HL-60/S4 (cell line): ENCODE data around the gene CCDC142.
"Not testable (repeated sequence)": the region's sequence is repeated elsewhere in the genome, so short reads cannot be mapped to it uniquely, and the experiment has no call there.

Experiments used
- in situ Hi-C: fragments of 300-500 bp; cut with MboI; formaldehyde crosslinking; loops from 2 replicates; pipeline ENCODE4 v1.14.3; 2022; ENCODE audit warnings: low sequenced_read_pairs

CCDC142 gene

GRCh38 chr2:74471332-74472065 lies 11.3 kb downstream of the CCDC142 start:
- in situ Hi-C loops: no loop called here

- in situ Hi-C loops: not testable (repeated sequence)
Observed at GRCh38 chr2:74470742-74471141, 12.1 kb downstream of the CCDC142 start.

GRCh38 chr2:74464406-74464805 lies 18.4 kb downstream of the CCDC142 start:
- in situ Hi-C loops: no loop called here

- in situ Hi-C loops: no loop called here
Observed at GRCh38 chr2:74462786-74463105, 20.1 kb downstream of the CCDC142 start.

- in situ Hi-C loops: no loop called here
Observed at GRCh38 chr2:74462054-74462785, 20.6 kb downstream of the CCDC142 start.

- in situ Hi-C loops: no loop called here
Observed at GRCh38 chr2:74461187-74462053, 21.4 kb downstream of the CCDC142 start.

- in situ Hi-C loops: not testable (repeated sequence)
Observed at GRCh38 chr2:74460187-74460586, 22.6 kb downstream of the CCDC142 start.

GRCh38 chr2:74459503-74460118 lies 23.2 kb downstream of the CCDC142 start:
- in situ Hi-C loops: loop anchor here (10.0 kb wide), 1 partner anchor 125 kb away; no protein-coding TSS in a partner anchor

GRCh38 chr2:74458938-74459363 lies 23.8 kb downstream of the CCDC142 start:
- in situ Hi-C loops: loop anchor here (10.0 kb wide), 1 partner anchor 126 kb away; no protein-coding TSS in a partner anchor

GRCh38 chr2:74458132-74458937 lies 24.5 kb downstream of the CCDC142 start, which contains the start of gene WBP1:
TSS of gene WBP1 (plus strand) at chr2:74458438. CDS start at chr2:74458603, 165 bp downstream.
- in situ Hi-C loops: loop anchor here (10.0 kb wide), 1 partner anchor 126 kb away; no protein-coding TSS in a partner anchor

GRCh38 chr2:74457549-74458131 lies 25.2 kb downstream of the CCDC142 start:
- in situ Hi-C loops: loop anchor here (10.0 kb wide), 1 partner anchor 127 kb away; no protein-coding TSS in a partner anchor

- in situ Hi-C loops: loop anchor here (10.0 kb wide), 1 partner anchor 128 kb away; no protein-coding TSS in a partner anchor
Observed at GRCh38 chr2:74457129-74457548, 25.7 kb downstream of the CCDC142 start.

GRCh38 chr2:74454654-74455511 lies 27.9 kb downstream of the CCDC142 start, which contains the start of gene INO80B:
TSS of gene INO80B (plus strand) at chr2:74455087. CDS start at chr2:74455117, 30 bp downstream.
- in situ Hi-C loops: loop anchor here (10.0 kb wide), 1 partner anchor 130 kb away; no protein-coding TSS in a partner anchor

- in situ Hi-C loops: loop anchor here (10.0 kb wide), 1 partner anchor 134 kb away; no protein-coding TSS in a partner anchor
Observed at GRCh38 chr2:74450570-74451190, 32.1 kb downstream of the CCDC142 start.

- in situ Hi-C loops: no loop called here
Observed at GRCh38 chr2:74448771-74449170, 34.0 kb downstream of the CCDC142 start.

GRCh38 chr2:74447230-74447999 lies 35.4 kb downstream of the CCDC142 start:
- in situ Hi-C loops: no loop called here
